ENCODE measurements around the gene ALX1. TPM values are rescaled to one million over a fixed set of nuclear protein-coding genes. Genes with fewer than 3 reads are reported as not detected.

ALX1 gene
- total and polyA plus RNA-seq, 2 experiments from 2014 or later, result 3.4 to 3.8 TPM

GRCh38 chr12:85350356-85350755 lies 70.3 kb downstream of the ALX1 start:
- Histone ChIP-seq H3K79me2 (no peaks in the 10 kb centered on the region), H3K27me3 (no peaks in the 10 kb centered on the region), H4K20me1 (ENCODE audit: insufficient read depth, poor library complexity, severe bottlenecking) (no peaks in the 10 kb centered on the region), H3K36me3 (replicated peaks; ENCODE audit: insufficient read depth, low read depth) (no peaks in the 10 kb centered on the region), H3K4me2 (no peak overlapping the region), H3K9me2 (replicated peaks; ENCODE audit: insufficient read depth) (no peaks in the 10 kb centered on the region), H3K9me3 (ENCODE audit: low read depth) (no peaks in the 10 kb centered on the region), H2AFZ (no peak overlapping the region), H3K4me1 (ENCODE audit: insufficient read depth) (no peaks in the 10 kb centered on the region), H3K4me3 (no peak overlapping the region), H3K27ac (no peak overlapping the region)
- TF ChIP-seq CTCF (IDR thresholded peaks at IDR 0.05; ENCODE audit: poor library complexity), result no peak
- no peak for TF ChIP-seq EZH2phosphoT487 (IDR thresholded peaks at IDR 0.05; ENCODE audit: low read depth, severe bottlenecking, unreplicated experiment)
- TF ChIP-seq EZH2 (IDR thresholded peaks at IDR 0.05; ENCODE audit: borderline replicate concordance), result no peak
- DNase-seq (ENCODE audit: low spot score), result no peak

Other genes starting within 250 kb of the ALX1 start
- gene TSPAN19, start 243.9 kb upstream of the ALX1 start, total RNA-seq, result not detected in 2 replicates
- gene TSPAN19, start 243.9 kb upstream of the ALX1 start, polyA plus RNA-seq, result not detected in 2 replicates
- gene LRRIQ1, start 243.9 kb upstream of the ALX1 start, total RNA-seq, result 0.13 TPM in 1 of 2 replicates, not detected in the other
- 0.07 and 1.4 TPM in 2 replicates for gene LRRIQ1, start 243.9 kb upstream of the ALX1 start, polyA plus RNA-seq